Natural killer cell (primary cell): ENCODE data around the gene POR. TPM values are rescaled to one million over a fixed set of nuclear protein-coding genes. Genes with fewer than 3 reads are reported as not detected.

ENCODE experiments used
- ATAC-seq, 3 donors: fragments of 150-1000 bp in 2 of 3; fragments of 200-7000 bp in 1 of 3; cut with Tn5 transposase; 1 replicate in 1 of 3; 2 replicates in 2 of 3; pipeline ENCODE4 v1.10.0; 2021; ENCODE audit warnings: mild to moderate bottlenecking in 2 of 3, moderate library complexity in 2 of 3
- DNase-seq, 2 donors: peaks; one replicate each; pipeline versions ENCODE4 v3.0.0 to v3.0.0-alpha.2; 2013 to 2021; ENCODE audit warnings: mixed read lengths in 1 of 2
- H3K27ac ChIP-seq: one replicate; pipeline ENCODE4 v1.5.1; 2013; ENCODE audit warnings: mild to moderate bottlenecking, low read length
- H3K27me3 ChIP-seq: one replicate; pipeline ENCODE4 v1.6.1; 2013; ENCODE audit warnings: low read length; ENCODE audit not compliant: control insufficient read depth, insufficient read depth
- H3K36me3 ChIP-seq: one replicate; pipeline ENCODE4 v1.6.1; 2013; ENCODE audit warnings: low read length; ENCODE audit not compliant: control insufficient read depth, insufficient read depth
- H3K4me1 ChIP-seq: one replicate; pipeline ENCODE4 v1.6.1; 2013; ENCODE audit warnings: low read length; ENCODE audit not compliant: control insufficient read depth, insufficient read depth
- H3K4me3 ChIP-seq: one replicate; pipeline ENCODE4 v1.5.1; 2013; ENCODE audit warnings: low read length
- H3K9me3 ChIP-seq: one replicate; pipeline ENCODE4 v1.6.1; 2013; ENCODE audit warnings: low read length; ENCODE audit not compliant: control insufficient read depth, insufficient read depth
- H3K27ac Mint-ChIP-seq, 2 donors: one replicate each; pipeline ENCODE4 v1.8.0; 2022; ENCODE audit warnings: mild to moderate bottlenecking in 2 of 2, mixed read lengths in 2 of 2, moderate library complexity in 1 of 2
- H3K27me3 Mint-ChIP-seq, 2 donors: one replicate each; pipeline ENCODE4 v1.8.0; 2022; ENCODE audit warnings: low read depth in 2 of 2, mixed read lengths in 2 of 2
- H3K36me3 Mint-ChIP-seq: one replicate; pipeline ENCODE4 v1.8.0; 2022; ENCODE audit warnings: mixed read lengths
- H3K4me1 Mint-ChIP-seq, 2 donors: one replicate each; pipeline ENCODE4 v1.8.0; 2022; ENCODE audit warnings: mixed read lengths in 2 of 2
- H3K4me3 Mint-ChIP-seq: one replicate; pipeline ENCODE4 v1.8.0; 2022; ENCODE audit warnings: mild to moderate bottlenecking, moderate library complexity, mixed read lengths
- H3K9me3 Mint-ChIP-seq, 2 donors: one replicate each; pipeline ENCODE4 v1.8.0; 2022; ENCODE audit warnings: mixed read lengths in 2 of 2
- CTCF ChIP-seq: fragments of 200-600 bp; IDR thresholded peaks from one replicate; pipeline ENCODE4 v1.8.0; 2022; ENCODE audit warnings: antibody characterized with exemption
- WGBS: methylation state at CpG from one replicate; pipeline ENCODE4 v1.1.7; 2013; ENCODE audit warnings: missing lambda C conversion rate; ENCODE audit not compliant: insufficient coverage; 5-methylcytosine and 5-hydroxymethylcytosine counted together
- intact Hi-C: fragments of 100-400 bp; cut with micrococcal nuclease; formaldehyde crosslinking; loops from one replicate; pipeline ENCODE4 v1.14.2; 2022
- total RNA-seq, 4 donors: library from RNA; stranded (reverse); fragments of 120-200 nt in 1 of 4; gene quantifications; one replicate each; pipeline versions ENCODE4 v1.2.3 to v1.2.4, GENCODE V29; 2013 to 2022

POR gene
- total RNA-seq, 3 donors from 2014 or later (not counting 1 experiment from before 2014, with no cell fraction given) = 56.0 to 60.5 (median 58.3) TPM

- H3K27ac ChIP-seq = no peak overlapping the region
- Mint-ChIP-seq H3K4me3 (no peak overlapping the region), H3K4me1 (peaks cover 6 to 15% of the 10 kb centered on the region in 2 donors), H3K36me3 (no peaks in the 10 kb centered on the region), H3K27me3 (no peaks in the 10 kb centered on the region), H3K9me3 (no peaks in the 10 kb centered on the region), H3K27ac (no peak overlapping the region)
- DNase-seq (no peak), ATAC-seq (no peak)
- peaks cover 10% of the 10 kb centered on the region for H3K36me3 ChIP-seq
- H3K4me3 ChIP-seq = no peak overlapping the region
- WGBS = 95% methylated on average over 7 of the region's 7 CpGs
- no peaks in the 10 kb centered on the region for H3K9me3 ChIP-seq
- intact Hi-C loops = no loop called here
- no peak for TF ChIP-seq CTCF
- peaks cover 3% of the 10 kb centered on the region for H3K4me1 ChIP-seq
- H3K27me3 ChIP-seq = no peaks in the 10 kb centered on the region
Observed at GRCh38 chr7:75891815-75892411, 23.0 kb upstream of the POR start.

GRCh38 chr7:75892634-75893272, 22.2 kb upstream of the POR start:
- H3K4me1 Mint-ChIP-seq = peaks cover 6 to 14% of the 10 kb centered on the region in 2 donors
- intact Hi-C loops = no loop called here
- DNase-seq (no peak), ATAC-seq (no peak)
- H3K27ac ChIP-seq = no peak overlapping the region
- H3K36me3 ChIP-seq = peaks cover 7% of the 10 kb centered on the region
- no peak overlapping the region for H3K4me3 Mint-ChIP-seq
- H3K4me1 ChIP-seq = peaks cover 3% of the 10 kb centered on the region
- H3K36me3 Mint-ChIP-seq = no peaks in the 10 kb centered on the region
- no peak for TF ChIP-seq CTCF
- H3K9me3 Mint-ChIP-seq = no peaks in the 10 kb centered on the region
- no peak overlapping the region for H3K4me3 ChIP-seq
- no peaks in the 10 kb centered on the region for H3K27me3 Mint-ChIP-seq
- no peak overlapping the region for H3K27ac Mint-ChIP-seq
- H3K27me3 ChIP-seq = no peaks in the 10 kb centered on the region
- 75% methylated on average over 15 of the region's 15 CpGs for WGBS
- H3K9me3 ChIP-seq = no peaks in the 10 kb centered on the region

- Mint-ChIP-seq H3K9me3 (no peaks in the 10 kb centered on the region), H3K4me3 (no peak overlapping the region), H3K4me1 (no peaks in the 10 kb centered on the region), H3K27ac (no peak overlapping the region), H3K36me3 (no peaks in the 10 kb centered on the region), H3K27me3 (no peaks in the 10 kb centered on the region)
- DNase-seq (no peak), ATAC-seq (no peak)
- Histone ChIP-seq H3K9me3 (no peaks in the 10 kb centered on the region), H3K27me3 (no peaks in the 10 kb centered on the region), H3K27ac (no peak overlapping the region), H3K4me3 (no peak overlapping the region), H3K36me3 (no peaks in the 10 kb centered on the region), H3K4me1 (no peaks in the 10 kb centered on the region)
- no peak for TF ChIP-seq CTCF
- intact Hi-C loops = no loop called here
- WGBS = 92% methylated on average over 6 of the region's 6 CpGs
Observed at GRCh38 chr7:75896803-75897327, 18.1 kb upstream of the POR start.
